Measurements from ENCODE around the gene CTTN. TPM values are rescaled to one million over a fixed set of nuclear protein-coding genes. Genes with fewer than 3 reads are reported as not detected.

The CTTN gene
- total RNA-seq, 1 donor from 2014 or later, result 227 TPM

- intact Hi-C loops (cut with DNase I), result no loop called here
- no peaks in the 10 kb centered on the region for H3K4me1 ChIP-seq
- no peaks in the 10 kb centered on the region for H3K27me3 ChIP-seq
- no peak overlapping the region for H3K4me3 ChIP-seq
- DNase-seq (ENCODE audit: extremely low spot score in 2 of 2), result no peak
- no peak overlapping the region for H3K27ac ChIP-seq
- TF ChIP-seq POLR2A (IDR thresholded peaks at IDR 0.05), result no peak
- no peak for TF ChIP-seq CTCF (IDR thresholded peaks at IDR 0.05)
- no peak for TF ChIP-seq POLR2AphosphoS5 (IDR thresholded peaks at IDR 0.05; ENCODE audit: insufficient read depth in 1 of 2, low read depth in 1 of 2)
- H3K36me3 ChIP-seq, result peaks cover 0 to 83% of the 10 kb centered on the region in 2 donors
- H3K9me3 ChIP-seq, result no peaks in the 10 kb centered on the region
These were observed 32.6 kb downstream of the CTTN start for GRCh38 chr11:70430671-70431574.

- no peak overlapping the region for H3K4me3 ChIP-seq
- H3K27me3 ChIP-seq, result no peaks in the 10 kb centered on the region
- no peaks in the 10 kb centered on the region for H3K9me3 ChIP-seq
- no peak for DNase-seq (ENCODE audit: extremely low spot score in 2 of 2)
- no peaks in the 10 kb centered on the region for H3K4me1 ChIP-seq
- no peak for TF ChIP-seq POLR2AphosphoS5 (IDR thresholded peaks at IDR 0.05; ENCODE audit: insufficient read depth in 1 of 2, low read depth in 1 of 2)
- TF ChIP-seq CTCF (IDR thresholded peaks at IDR 0.05), result no peak
- no peak for TF ChIP-seq POLR2A (IDR thresholded peaks at IDR 0.05)
- H3K36me3 ChIP-seq, result peaks cover 0 to 88% of the 10 kb centered on the region in 2 donors
- H3K27ac ChIP-seq, result no peak overlapping the region
- intact Hi-C loops (cut with DNase I), result no loop called here
These were observed 33.3 kb downstream of the CTTN start for GRCh38 chr11:70431611-70432010.

GRCh38 chr11:70432065-70432464, 33.7 kb downstream of the CTTN start:
- Histone ChIP-seq H3K36me3 (peaks cover 0 to 88% of the 10 kb centered on the region in 2 donors), H3K27ac (no peak overlapping the region), H3K9me3 (no peaks in the 10 kb centered on the region), H3K4me1 (no peaks in the 10 kb centered on the region), H3K27me3 (no peaks in the 10 kb centered on the region), H3K4me3 (no peak overlapping the region)
- TF ChIP-seq CTCF (IDR thresholded peaks at IDR 0.05) (no peak), POLR2A (IDR thresholded peaks at IDR 0.05) (no peak), POLR2AphosphoS5 (IDR thresholded peaks at IDR 0.05; ENCODE audit: insufficient read depth in 1 of 2, low read depth in 1 of 2) (no peak)
- no peak for DNase-seq (ENCODE audit: extremely low spot score in 2 of 2)
- intact Hi-C loops (cut with DNase I), result no loop called here

- Histone ChIP-seq H3K4me1 (no peaks in the 10 kb centered on the region), H3K36me3 (peaks cover 0 to 87% of the 10 kb centered on the region in 2 donors), H3K9me3 (no peaks in the 10 kb centered on the region), H3K27me3 (no peaks in the 10 kb centered on the region), H3K4me3 (no peak overlapping the region), H3K27ac (no peak overlapping the region)
- TF ChIP-seq POLR2AphosphoS5 (IDR thresholded peaks at IDR 0.05; ENCODE audit: insufficient read depth in 1 of 2, low read depth in 1 of 2) (no peak), POLR2A (IDR thresholded peaks at IDR 0.05) (no peak), CTCF (IDR thresholded peaks at IDR 0.05) (no peak)
- no peak for DNase-seq (ENCODE audit: extremely low spot score in 2 of 2)
- intact Hi-C loops (cut with DNase I), result no loop called here
These were observed 34.3 kb downstream of the CTTN start for GRCh38 chr11:70432580-70432979.

GRCh38 chr11:70433038-70433437, 34.7 kb downstream of the CTTN start:
- TF ChIP-seq POLR2A (IDR thresholded peaks at IDR 0.05), result no peak
- no peak for TF ChIP-seq CTCF (IDR thresholded peaks at IDR 0.05)
- no peak for TF ChIP-seq POLR2AphosphoS5 (IDR thresholded peaks at IDR 0.05; ENCODE audit: insufficient read depth in 1 of 2, low read depth in 1 of 2)

More at GRCh38 chr11:70433038-70433437, 34.7 kb downstream of the CTTN start:
- no peak overlapping the region for H3K27ac ChIP-seq
- H3K27me3 ChIP-seq, result no peaks in the 10 kb centered on the region
- H3K4me3 ChIP-seq, result no peak overlapping the region
- intact Hi-C loops (cut with DNase I), result no loop called here
- no peak for DNase-seq (ENCODE audit: extremely low spot score in 2 of 2)
- no peaks in the 10 kb centered on the region for H3K9me3 ChIP-seq
- H3K36me3 ChIP-seq, result peaks cover 0 to 86% of the 10 kb centered on the region in 2 donors
- H3K4me1 ChIP-seq, result no peaks in the 10 kb centered on the region
